Measurements from ENCODE around the gene SKIC8.

DNA sequence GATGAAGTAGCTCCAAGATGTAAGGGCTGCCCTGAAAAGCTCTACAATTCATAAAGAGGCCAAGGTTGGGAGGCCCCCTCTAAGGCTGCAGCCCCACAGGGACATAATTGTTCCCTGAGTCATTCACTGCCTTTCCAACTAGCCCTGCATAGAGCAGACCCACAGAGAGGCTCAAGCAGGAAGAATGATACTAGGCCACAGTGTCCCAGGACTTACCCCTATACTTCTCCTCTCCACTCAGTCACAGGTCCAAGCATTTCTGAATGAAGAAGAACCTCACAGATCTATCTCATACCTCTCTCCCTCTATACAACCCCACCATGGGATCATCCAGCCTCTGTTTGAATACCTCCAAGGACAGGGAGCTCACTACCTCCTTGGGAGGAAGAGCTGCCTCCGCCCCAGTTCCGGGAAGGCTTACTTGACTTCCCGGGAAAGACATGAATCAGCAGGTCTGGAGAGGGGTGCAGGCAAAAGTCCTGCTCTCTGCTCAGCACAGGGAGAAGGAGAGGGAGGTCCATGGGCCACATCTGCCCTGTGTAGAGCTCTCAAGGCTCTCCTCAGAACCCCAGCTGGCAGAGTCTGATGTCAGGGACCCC is 6.9 kb upstream of the SKIC8 start:
- TF ChIP-seq POLR2A (IDR thresholded peaks at IDR 0.05; ENCODE audit: low read depth, low read length), result no peak
- no peak for TF ChIP-seq POLR2AphosphoS5 (IDR thresholded peaks at IDR 0.05; ENCODE audit: low read depth, low read length)

All from GM12892 (cell line).